Measurements from ENCODE around the gene HHAT.

Gene HHAT

DNA sequence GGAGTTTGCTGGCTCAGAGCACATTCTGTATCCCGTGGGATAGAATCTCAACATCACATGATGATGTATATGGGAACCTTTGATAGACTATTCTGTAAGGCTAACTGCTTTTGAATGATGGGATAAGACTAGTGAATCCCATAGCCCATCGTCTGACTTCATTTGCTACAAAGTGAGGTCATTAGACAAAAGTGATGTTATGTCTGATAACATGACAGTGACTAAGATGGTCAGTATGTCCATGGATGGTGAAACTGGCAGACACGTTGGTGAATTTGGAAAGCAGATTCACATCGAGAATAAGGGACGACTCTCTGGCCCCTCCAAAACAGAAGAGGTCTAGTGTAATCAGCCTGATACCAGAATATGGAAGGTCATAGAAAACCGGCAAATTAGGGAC is 108.4 kb downstream of the HHAT start:
- H4K20me1 ChIP-seq (ENCODE audit: insufficient read depth, low read length), result no peaks in the 10 kb centered on the region
- H3K9me3 ChIP-seq (replicated peaks; ENCODE audit: insufficient read depth, low read length), result no peaks in the 10 kb centered on the region
- no peaks in the 10 kb centered on the region for H3K27me3 ChIP-seq (replicated peaks; ENCODE audit: insufficient read depth, low read length)
- no peaks in the 10 kb centered on the region for H3F3A ChIP-seq (ENCODE audit: insufficient read depth, low read length)
- TF ChIP-seq, protein P1, sequence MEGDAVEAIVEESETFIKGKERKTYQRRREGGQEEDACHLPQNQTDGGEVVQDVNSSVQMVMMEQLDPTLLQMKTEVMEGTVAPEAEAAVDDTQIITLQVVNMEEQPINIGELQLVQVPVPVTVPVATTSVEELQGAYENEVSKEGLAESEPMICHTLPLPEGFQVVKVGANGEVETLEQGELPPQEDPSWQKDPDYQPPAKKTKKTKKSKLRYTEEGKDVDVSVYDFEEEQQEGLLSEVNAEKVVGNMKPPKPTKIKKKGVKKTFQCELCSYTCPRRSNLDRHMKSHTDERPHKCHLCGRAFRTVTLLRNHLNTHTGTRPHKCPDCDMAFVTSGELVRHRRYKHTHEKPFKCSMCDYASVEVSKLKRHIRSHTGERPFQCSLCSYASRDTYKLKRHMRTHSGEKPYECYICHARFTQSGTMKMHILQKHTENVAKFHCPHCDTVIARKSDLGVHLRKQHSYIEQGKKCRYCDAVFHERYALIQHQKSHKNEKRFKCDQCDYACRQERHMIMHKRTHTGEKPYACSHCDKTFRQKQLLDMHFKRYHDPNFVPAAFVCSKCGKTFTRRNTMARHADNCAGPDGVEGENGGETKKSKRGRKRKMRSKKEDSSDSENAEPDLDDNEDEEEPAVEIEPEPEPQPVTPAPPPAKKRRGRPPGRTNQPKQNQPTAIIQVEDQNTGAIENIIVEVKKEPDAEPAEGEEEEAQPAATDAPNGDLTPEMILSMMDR (IDR thresholded peaks at IDR 0.05; ENCODE audit: low read length), result no peak
- no peaks in the 10 kb centered on the region for H3K4me1 ChIP-seq (ENCODE audit: low read length)
- no peaks in the 10 kb centered on the region for H3K9me2 ChIP-seq (replicated peaks; ENCODE audit: insufficient read depth, low read length)
- no peak overlapping the region for H3K4me2 ChIP-seq (ENCODE audit: low read depth, low read length)
- H3K9ac ChIP-seq (ENCODE audit: low read length), result no peak overlapping the region
- DNase-seq, result no peak
- no peak overlapping the region for H2AFZ ChIP-seq (ENCODE audit: low read length)
- no peak overlapping the region for H3K4me3 ChIP-seq (ENCODE audit: low read length)
- no peak overlapping the region for H3K27ac ChIP-seq (ENCODE audit: low read length)
- H3K79me2 ChIP-seq (ENCODE audit: low read length), result no peaks in the 10 kb centered on the region
- no peaks in the 10 kb centered on the region for H3K36me3 ChIP-seq (replicated peaks; ENCODE audit: insufficient read depth, low read length)

GRCh38 chr1:210437781-210438180 is 109.1 kb downstream of the HHAT start:
- TF ChIP-seq EZH2phosphoT487 (IDR thresholded peaks at IDR 0.05; ENCODE audit: low read length), result no peak
- TF ChIP-seq EZH2 (optimal IDR thresholded peaks at IDR 0.05; ENCODE audit: low read depth, low read length), result no peak
- TF ChIP-seq, protein P1 (IDR thresholded peaks at IDR 0.05; ENCODE audit: low read length), result no peak

DNA sequence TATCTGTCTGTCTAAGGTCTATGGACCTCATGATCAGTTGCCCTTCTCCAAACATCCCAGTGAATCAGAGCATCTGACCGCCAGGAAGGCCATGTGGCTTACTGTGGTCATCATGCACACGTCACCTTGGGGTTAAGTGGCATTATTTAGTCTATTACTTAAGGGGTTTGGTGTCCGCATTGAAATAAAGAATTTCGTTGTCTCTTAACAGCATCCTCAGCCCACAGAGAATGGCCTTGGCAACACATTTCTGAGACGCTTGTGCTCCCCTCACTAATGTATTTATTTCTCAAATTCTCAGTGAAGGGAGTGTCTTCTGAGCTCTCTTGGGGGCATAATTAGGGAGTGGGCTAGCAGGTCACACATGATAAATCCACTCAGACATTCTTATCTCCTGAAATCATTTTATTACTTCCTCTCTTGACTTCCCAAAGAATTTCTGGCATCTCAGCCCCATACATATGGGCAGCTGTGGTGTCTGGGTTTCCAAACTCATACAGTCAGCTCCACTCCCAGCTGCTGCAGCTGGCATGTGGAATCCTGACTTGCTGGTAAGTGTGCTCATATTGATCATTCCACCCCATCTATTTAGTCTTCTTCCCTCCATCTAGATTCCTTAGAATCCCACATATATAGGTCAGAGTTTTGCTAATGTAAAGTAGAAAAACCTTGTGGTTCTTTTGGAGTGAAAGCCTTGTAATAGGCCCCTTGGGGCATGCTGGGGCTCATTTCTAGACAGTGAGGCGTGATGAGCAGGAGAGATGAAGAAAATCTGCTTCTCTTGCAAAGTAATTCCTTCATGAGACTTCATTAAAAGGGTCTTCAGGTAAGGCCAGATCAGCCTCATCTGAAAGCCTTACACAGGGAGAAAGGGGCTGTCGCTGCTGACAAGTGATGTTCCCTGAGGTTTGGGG is 110.5 kb downstream of the HHAT start:
- DNase-seq, result no peak
- H3K27ac ChIP-seq (ENCODE audit: low read length), result no peak overlapping the region

More at GRCh38 chr1:210437781-210438180, 109.1 kb downstream of the HHAT start:
- Histone ChIP-seq H3K9me3 (replicated peaks; ENCODE audit: insufficient read depth, low read length) (no peaks in the 10 kb centered on the region), H3K27me3 (replicated peaks; ENCODE audit: insufficient read depth, low read length) (no peaks in the 10 kb centered on the region), H3K9ac (ENCODE audit: low read length) (no peak overlapping the region), H3K27ac (ENCODE audit: low read length) (no peak overlapping the region), H3K79me2 (ENCODE audit: low read length) (no peaks in the 10 kb centered on the region), H3K9me2 (replicated peaks; ENCODE audit: insufficient read depth, low read length) (no peaks in the 10 kb centered on the region), H4K20me1 (ENCODE audit: insufficient read depth, low read length) (no peaks in the 10 kb centered on the region), H3F3A (ENCODE audit: insufficient read depth, low read length) (no peaks in the 10 kb centered on the region), H3K4me2 (ENCODE audit: low read depth, low read length) (no peak overlapping the region), H3K4me3 (ENCODE audit: low read length) (no peak overlapping the region), H3K4me1 (ENCODE audit: low read length) (no peaks in the 10 kb centered on the region), H2AFZ (ENCODE audit: low read length) (no peak overlapping the region), H3K36me3 (replicated peaks; ENCODE audit: insufficient read depth, low read length) (no peaks in the 10 kb centered on the region)
- no peak for DNase-seq

More for the DNA sequence above, 110.5 kb downstream of the HHAT start:
- Histone ChIP-seq H2AFZ (ENCODE audit: low read length) (no peak overlapping the region), H3K9me3 (replicated peaks; ENCODE audit: insufficient read depth, low read length) (no peaks in the 10 kb centered on the region), H3K9me2 (replicated peaks; ENCODE audit: insufficient read depth, low read length) (no peaks in the 10 kb centered on the region), H3K79me2 (ENCODE audit: low read length) (no peaks in the 10 kb centered on the region), H3K27me3 (replicated peaks; ENCODE audit: insufficient read depth, low read length) (no peaks in the 10 kb centered on the region), H3K4me3 (ENCODE audit: low read length) (no peak overlapping the region), H4K20me1 (ENCODE audit: insufficient read depth, low read length) (no peaks in the 10 kb centered on the region), H3F3A (ENCODE audit: insufficient read depth, low read length) (no peaks in the 10 kb centered on the region), H3K4me1 (ENCODE audit: low read length) (no peaks in the 10 kb centered on the region), H3K4me2 (ENCODE audit: low read depth, low read length) (no peak overlapping the region), H3K36me3 (replicated peaks; ENCODE audit: insufficient read depth, low read length) (no peaks in the 10 kb centered on the region), H3K9ac (ENCODE audit: low read length) (no peak overlapping the region)
- TF ChIP-seq EZH2 (optimal IDR thresholded peaks at IDR 0.05; ENCODE audit: low read depth, low read length) (no peak), EZH2phosphoT487 (IDR thresholded peaks at IDR 0.05; ENCODE audit: low read length) (no peak)
- TF ChIP-seq, protein P1 (IDR thresholded peaks at IDR 0.05; ENCODE audit: low read length), result no peak

Measured in MM.1S (cell line).